ENCODE data around the gene RGS6. TPM values are rescaled to one million over a fixed set of nuclear protein-coding genes. Genes with fewer than 3 reads are reported as not detected.

Gene RGS6
- total RNA-seq, 4 donors from 2014 or later, result 0.84 to 3.0 (median 1.7) TPM; not detected in 1

DNA sequence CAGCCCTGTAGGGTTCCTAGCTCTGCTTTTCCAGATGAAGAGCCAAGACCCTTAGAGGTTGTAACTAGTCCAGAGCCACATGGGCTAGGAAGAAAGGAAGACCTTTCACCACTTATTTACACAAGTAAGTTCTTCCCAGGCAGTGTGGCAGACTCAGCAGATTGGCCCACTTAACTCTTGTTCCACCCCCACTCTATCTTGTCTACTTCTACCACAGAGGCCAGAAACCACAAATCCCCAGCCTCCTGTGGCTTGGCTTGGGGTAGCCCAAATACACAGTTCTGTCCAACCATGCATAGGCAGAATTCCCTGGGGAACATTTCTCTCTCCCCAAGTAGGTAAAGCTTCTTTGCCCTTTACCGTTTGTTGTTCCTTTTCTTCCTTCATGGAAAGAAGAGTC, 383.5 kb downstream of the RGS6 start:
- intact Hi-C loops (cut with DNase I; ENCODE audit: low total_unique reads), result no loop called here
- no peak overlapping the region for H3K4me3 ChIP-seq (ENCODE audit: low read depth, poor library complexity, severe bottlenecking)
- TF ChIP-seq POLR2A (IDR thresholded peaks at IDR 0.05) (no peak), CTCF (IDR thresholded peaks at IDR 0.05) (no peak)
- WGBS, 2 donors, result 69 to 79% methylated on average over 1 of the region's 1 CpG
- no peak for DNase-seq (ENCODE audit: low spot score in 2 of 2)

DNA sequence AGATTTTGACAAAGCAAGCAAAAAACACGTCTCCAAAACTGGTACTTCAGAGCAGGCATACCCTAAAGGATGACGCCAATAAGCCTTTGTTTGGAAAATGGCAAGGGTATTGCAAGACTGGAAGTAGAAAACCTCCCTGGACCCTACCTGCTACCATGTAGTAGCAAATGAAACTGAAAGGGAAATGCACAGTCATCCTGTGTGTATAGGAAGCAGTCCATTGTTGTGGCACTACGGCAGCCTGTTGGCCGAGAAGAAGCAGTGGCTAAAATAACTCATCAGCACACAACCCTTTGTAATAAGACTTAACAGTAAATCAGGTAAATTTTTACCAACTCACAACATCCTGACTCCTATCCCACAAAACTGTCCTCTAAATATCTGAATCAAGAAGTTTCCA, 386.4 kb downstream of the RGS6 start:
- 73 to 78% methylated on average over 4 of the region's 4 CpGs for WGBS, 2 donors
- intact Hi-C loops (cut with DNase I; ENCODE audit: low total_unique reads), result no loop called here
- H3K4me3 ChIP-seq (ENCODE audit: low read depth, poor library complexity, severe bottlenecking), result no peak overlapping the region
- no peak for TF ChIP-seq POLR2A (IDR thresholded peaks at IDR 0.05)
- TF ChIP-seq CTCF (IDR thresholded peaks at IDR 0.05), result no peak
- DNase-seq (ENCODE audit: low spot score in 2 of 2), result no peak

DNA sequence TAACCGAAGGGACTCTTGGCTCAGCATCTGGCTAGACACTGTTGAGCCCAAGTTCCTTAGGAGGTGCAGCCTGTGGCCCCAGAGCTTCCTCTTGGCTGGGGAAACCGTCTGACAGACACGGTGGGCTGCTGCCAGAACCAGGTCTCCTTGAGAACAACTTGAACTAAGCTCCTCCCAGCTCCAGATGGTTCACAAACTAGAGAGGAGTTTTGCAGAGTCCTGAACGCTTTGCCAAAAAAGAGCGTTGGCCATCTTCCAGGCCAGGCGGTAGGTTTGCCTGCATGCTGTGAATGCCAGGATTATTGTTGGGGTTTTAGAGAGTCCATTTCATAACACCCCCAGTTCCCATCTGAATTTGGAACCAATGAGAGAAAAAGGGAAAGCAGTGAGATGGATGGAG, 399.8 kb downstream of the RGS6 start:
- H3K4me3 ChIP-seq (ENCODE audit: low read depth, poor library complexity, severe bottlenecking), result no peak overlapping the region
- 2 to 7% methylated on average over 6 of the region's 6 CpGs for WGBS, 2 donors
- no peak for TF ChIP-seq CTCF (IDR thresholded peaks at IDR 0.05)
- TF ChIP-seq POLR2A (IDR thresholded peaks at IDR 0.05), result no peak
- DNase-seq (ENCODE audit: low spot score in 2 of 2), result no peak
- intact Hi-C loops (cut with DNase I; ENCODE audit: low total_unique reads), result no loop called here

DNA sequence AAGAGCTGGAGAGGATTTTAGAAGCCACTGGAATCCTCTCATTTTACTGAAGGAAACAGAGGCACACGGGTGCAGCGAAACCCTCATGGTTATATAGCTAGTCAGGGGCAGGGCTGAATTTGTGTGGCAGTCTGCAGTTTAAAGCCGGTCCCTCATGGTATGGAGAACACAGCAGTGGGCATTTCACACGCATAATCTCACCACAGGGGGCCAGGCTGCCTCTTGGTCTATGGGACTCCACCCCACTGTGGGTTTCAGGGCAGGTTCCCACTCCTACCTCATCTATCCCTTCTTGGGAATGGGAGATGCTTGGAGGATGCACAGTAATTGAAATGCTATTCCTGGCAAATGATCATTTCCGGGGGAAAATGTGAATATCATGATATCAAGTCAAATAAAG, 400.6 kb downstream of the RGS6 start:
- whole genome bisulfite sequencing, 2 donors, result 75 to 82% methylated on average over 5 of the region's 5 CpGs
- intact Hi-C loops (cut with DNase I; ENCODE audit: low total_unique reads), result no loop called here
- no peak for DNase-seq (ENCODE audit: low spot score in 2 of 2)

DNA sequence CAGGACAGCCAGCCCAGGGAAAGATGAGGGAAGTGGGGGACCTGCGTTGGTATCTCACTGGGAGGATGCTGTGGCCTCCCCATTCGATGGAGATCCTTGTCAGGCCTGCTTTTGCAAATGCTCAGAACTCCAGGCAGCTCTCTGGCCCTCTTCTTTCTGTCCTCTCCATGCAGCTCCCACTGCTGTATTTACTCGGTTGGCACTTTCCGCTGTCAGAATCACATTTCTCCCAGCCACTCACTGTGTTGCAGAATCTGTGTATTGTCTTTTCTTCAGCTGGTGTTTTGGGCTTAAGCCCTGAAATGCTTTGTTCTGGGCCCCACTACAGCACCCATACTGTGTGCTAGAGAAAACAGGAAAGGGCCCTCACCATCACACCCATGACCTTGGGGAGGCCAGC, 401.1 kb downstream of the RGS6 start:
- WGBS, 2 donors, result 72 to 73% methylated on average over 4 of the region's 4 CpGs
- no peak for DNase-seq (ENCODE audit: low spot score in 2 of 2)

More for the DNA sequence above, 400.6 kb downstream of the RGS6 start:
- H3K4me3 ChIP-seq (ENCODE audit: low read depth, poor library complexity, severe bottlenecking), result no peak overlapping the region
- TF ChIP-seq POLR2A (IDR thresholded peaks at IDR 0.05) (no peak), CTCF (IDR thresholded peaks at IDR 0.05) (no peak)

More for the DNA sequence above, 401.1 kb downstream of the RGS6 start:
- TF ChIP-seq POLR2A (IDR thresholded peaks at IDR 0.05), result no peak
- no peak for TF ChIP-seq CTCF (IDR thresholded peaks at IDR 0.05)
- H3K4me3 ChIP-seq (ENCODE audit: low read depth, poor library complexity, severe bottlenecking), result no peak overlapping the region
- intact Hi-C loops (cut with DNase I; ENCODE audit: low total_unique reads), result no loop called here
